Measurements from ENCODE around the gene FAF2.
A peak's percentile ranks its signal among the peaks of the same experiment; 100 is the strongest.
"Not testable (repeated sequence)": the region's sequence is repeated elsewhere in the genome, so short reads cannot be mapped to it uniquely, and the experiment has no call there.

The FAF2 gene, protein sequence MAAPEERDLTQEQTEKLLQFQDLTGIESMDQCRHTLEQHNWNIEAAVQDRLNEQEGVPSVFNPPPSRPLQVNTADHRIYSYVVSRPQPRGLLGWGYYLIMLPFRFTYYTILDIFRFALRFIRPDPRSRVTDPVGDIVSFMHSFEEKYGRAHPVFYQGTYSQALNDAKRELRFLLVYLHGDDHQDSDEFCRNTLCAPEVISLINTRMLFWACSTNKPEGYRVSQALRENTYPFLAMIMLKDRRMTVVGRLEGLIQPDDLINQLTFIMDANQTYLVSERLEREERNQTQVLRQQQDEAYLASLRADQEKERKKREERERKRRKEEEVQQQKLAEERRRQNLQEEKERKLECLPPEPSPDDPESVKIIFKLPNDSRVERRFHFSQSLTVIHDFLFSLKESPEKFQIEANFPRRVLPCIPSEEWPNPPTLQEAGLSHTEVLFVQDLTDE

DNA sequence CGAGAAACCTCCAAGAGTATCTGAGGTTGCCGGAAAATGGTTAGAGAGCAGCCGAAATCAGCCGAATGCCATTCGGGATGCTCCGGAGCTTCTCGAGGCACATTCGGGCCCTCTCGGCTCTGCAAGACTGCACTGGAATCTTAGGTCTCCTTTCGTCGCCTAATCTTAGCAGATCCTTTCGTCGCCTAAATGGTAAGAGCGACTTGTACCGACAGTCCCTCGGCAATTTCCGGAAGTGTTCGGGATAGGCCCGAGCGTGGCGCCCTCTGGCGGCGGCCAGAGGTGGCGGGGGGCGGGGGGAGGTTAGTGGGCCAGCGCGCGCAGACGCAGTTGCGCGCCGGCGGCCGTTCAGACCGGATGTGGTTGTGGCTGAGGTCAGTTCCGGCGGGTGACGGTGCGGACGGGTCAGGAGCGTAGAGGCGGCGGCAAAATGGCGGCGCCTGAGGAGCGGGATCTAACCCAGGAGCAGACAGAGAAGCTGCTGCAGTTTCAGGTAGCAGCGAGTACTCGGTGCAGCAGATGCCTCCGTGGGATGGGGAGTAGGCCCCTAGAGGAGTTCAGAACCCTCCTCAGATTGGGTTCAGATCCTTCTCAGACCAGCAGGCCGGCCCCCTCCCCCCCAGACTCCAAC lies at the start of gene FAF2:
TSS of gene FAF2 (plus strand) at position 408 of the 631 bp plus-strand sequence. CDS start at position 431, 23 bp downstream.
- Histone ChIP-seq H3K36me3 (ENCODE audit: control insufficient read depth, insufficient read depth, low read length, severe bottlenecking) (peaks cover 1% of the 10 kb centered on the region), H3K4me3 (ENCODE audit: low read length) (peak within 1 kb of the TSS; percentile 100), H3K9ac (ENCODE audit: low read length) (peak within 1 kb of the TSS; percentile 99), H3K4me1 (ENCODE audit: control insufficient read depth, insufficient read depth, low read length) (peaks cover 26% of the 10 kb centered on the region), H3K27me3 (replicated peaks; ENCODE audit: control insufficient read depth, insufficient read depth, low read length) (no peaks in the 10 kb centered on the region), H3K9me3 (ENCODE audit: control insufficient read depth, low read length) (no peaks in the 10 kb centered on the region)
- DNase-seq (ENCODE audit: low read depth) = peak; percentile 98

DNA sequence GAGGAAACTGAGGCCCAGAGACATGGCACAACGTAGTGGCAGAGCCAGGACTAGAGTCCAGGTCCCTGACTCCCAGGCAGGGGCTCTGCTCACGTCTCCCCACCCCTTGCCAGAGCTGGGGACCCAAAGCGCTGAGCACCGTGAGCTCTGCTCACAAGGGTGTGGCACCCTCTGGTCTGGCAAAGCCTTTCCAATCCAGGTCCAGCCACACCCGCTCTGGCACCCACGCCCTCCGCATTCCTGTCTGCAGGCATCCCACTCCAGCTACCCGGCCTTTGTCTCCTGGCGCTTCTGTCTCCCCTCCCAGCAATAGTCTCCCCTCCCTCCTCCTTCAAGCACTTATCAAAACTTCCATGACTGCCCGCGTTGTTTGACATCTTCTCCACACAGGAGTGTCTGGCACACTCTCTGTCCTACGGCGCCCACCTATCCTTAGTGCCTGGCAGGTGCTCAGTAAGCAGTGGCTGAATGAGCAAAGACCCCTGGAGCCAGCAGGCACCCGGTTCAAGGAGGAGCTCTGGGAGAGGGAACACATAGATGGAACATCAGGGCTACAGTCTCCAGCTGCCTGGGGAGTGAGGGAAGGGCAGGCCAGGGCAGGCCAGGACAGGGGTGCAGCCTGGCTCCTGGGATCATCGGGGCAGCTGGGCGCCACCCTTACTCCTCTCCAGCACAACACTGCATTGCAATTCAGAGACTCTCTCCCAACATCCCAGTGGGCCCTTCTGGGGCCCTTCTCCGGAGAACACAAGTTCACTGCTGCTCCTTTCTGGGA lies 47.6 kb upstream of the FAF2 start:
- Histone ChIP-seq H3K27me3 (replicated peaks; ENCODE audit: control insufficient read depth, insufficient read depth, low read length) (no peaks in the 10 kb centered on the region), H3K9me3 (ENCODE audit: control insufficient read depth, low read length) (no peaks in the 10 kb centered on the region), H3K36me3 (ENCODE audit: control insufficient read depth, insufficient read depth, low read length, severe bottlenecking) (peaks cover 26% of the 10 kb centered on the region), H3K9ac (ENCODE audit: low read length) (no peak overlapping the region), H3K4me1 (ENCODE audit: control insufficient read depth, insufficient read depth, low read length) (peaks cover 4% of the 10 kb centered on the region), H3K4me3 (ENCODE audit: low read length) (no peak overlapping the region)
- no peak for DNase-seq (ENCODE audit: low read depth)

DNA sequence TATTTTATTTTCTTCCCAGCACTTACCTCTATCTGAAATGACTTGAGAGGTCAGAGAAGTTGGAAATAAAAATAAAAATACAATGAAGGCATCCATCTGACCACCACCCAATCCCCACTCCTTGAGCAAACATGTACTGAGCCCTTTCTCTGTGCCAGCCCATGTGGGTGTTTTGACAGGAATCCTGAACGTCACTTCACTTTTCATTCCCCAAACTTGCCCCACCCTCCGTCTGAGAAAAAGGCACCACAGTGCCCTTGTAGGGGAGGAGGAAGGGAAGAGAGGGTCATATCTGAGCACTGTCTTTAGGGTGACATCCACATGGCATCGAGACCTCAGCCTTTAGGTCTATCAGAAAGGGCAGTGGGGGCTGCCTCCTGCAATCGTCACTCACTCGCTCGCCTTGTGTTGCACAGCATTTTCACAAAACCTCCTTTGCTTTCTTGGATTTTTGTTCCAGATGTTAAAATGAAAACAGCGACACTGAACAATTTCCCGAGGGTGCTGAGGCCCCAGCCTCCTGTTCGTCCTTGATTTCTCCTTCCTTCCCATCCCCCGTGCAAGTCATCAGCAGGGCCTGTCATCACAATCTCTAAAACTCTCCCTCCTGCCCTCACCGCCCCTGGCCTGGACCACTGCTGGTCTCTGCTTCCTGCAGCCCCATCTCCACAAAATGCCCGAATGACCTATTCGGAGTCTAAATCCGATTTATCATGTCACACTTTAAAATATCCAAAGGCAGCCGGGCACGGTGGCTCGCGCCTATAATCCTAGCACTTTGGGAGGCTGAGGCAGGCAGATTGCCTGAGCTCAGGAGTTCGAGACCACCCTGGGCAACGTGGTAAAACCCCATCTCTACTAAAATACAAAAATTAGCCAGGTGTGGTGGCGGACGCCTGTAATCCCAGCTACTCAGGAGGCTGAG lies 46.6 kb upstream of the FAF2 start:
- Histone ChIP-seq H3K4me1 (ENCODE audit: control insufficient read depth, insufficient read depth, low read length) (peaks cover 2% of the 10 kb centered on the region), H3K4me3 (ENCODE audit: low read length) (no peak overlapping the region), H3K36me3 (ENCODE audit: control insufficient read depth, insufficient read depth, low read length, severe bottlenecking) (peaks cover 31% of the 10 kb centered on the region), H3K9me3 (ENCODE audit: control insufficient read depth, low read length) (no peaks in the 10 kb centered on the region), H3K9ac (ENCODE audit: low read length) (no peak overlapping the region), H3K27me3 (replicated peaks; ENCODE audit: control insufficient read depth, insufficient read depth, low read length) (no peaks in the 10 kb centered on the region)
- no peak for DNase-seq (ENCODE audit: low read depth)

DNA sequence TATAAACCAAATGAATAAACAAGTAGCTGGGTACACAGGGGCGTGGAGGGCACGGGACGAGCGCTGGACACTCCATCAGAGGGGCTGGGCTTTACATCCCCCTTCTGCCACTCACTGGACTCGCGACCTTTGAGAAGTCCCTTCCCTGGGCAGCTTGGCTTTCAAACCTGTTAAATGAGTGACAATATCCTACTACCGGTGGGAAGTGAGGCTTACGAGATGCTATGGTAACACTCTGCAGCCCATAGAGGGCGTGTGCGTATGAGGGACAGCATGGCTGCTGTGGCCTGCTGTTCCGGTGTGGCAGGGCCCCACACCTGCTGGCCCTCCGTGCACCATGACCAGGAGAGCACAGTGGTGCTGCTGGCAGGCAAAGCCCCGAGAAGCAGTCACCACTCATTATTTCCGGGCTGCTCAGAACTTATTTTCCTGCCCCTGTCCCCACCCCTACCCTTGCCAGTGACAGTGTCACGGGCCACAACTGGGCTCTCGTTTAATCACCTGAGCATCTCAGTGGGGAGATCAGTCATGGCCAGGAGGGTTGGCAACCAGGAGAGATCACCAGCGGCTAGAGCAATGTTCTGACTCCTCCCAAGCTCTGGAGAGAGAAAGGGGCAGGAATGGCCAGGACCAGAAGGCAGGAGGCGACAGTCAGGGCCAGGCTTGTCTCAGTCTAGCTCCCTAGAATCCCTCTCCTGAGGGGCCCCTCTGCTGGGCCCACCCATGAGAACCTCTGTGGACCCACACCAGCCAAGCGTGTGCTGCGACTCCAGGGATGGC lies 42.3 kb upstream of the FAF2 start:
- no peak overlapping the region for H3K9ac ChIP-seq (ENCODE audit: low read length)
- H3K36me3 ChIP-seq (ENCODE audit: control insufficient read depth, insufficient read depth, low read length, severe bottlenecking) = peaks cover 30% of the 10 kb centered on the region
- no peaks in the 10 kb centered on the region for H3K27me3 ChIP-seq (replicated peaks; ENCODE audit: control insufficient read depth, insufficient read depth, low read length)
- H3K4me1 ChIP-seq (ENCODE audit: control insufficient read depth, insufficient read depth, low read length) = peaks cover 14% of the 10 kb centered on the region
- no peak overlapping the region for H3K4me3 ChIP-seq (ENCODE audit: low read length)
- no peak for DNase-seq (ENCODE audit: low read depth)
- no peaks in the 10 kb centered on the region for H3K9me3 ChIP-seq (ENCODE audit: control insufficient read depth, low read length)

DNA sequence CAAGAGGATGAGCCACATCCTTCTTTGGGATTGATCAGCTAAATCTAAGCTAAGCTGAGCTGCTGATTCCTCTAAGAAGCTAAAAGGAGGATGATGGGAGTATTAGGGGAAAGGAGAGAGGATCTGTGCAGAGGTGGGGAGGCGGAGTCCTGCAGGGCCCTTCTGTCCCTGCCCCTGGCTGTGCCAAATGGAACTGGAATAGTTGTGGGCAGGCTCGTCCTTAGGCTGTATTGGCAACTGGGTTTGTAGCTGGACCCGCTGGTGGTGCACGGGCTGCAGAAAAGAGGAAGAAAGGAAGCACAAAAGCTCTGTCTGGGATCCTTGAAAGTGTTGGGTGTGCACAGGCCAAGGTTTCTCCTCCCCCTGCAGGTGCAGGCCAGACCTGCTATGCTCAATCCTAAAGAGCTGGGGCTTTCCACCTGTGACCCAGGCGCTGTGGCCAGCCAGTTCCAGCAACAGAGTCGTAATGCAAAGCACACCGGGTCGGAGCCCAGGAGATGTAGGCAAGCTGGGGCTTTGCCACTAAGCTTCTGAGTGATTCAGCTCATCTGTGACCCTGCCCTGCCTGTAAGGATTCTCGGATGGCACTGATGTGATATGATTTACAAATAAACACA lies 41.6 kb upstream of the FAF2 start:
- Histone ChIP-seq H3K9ac (ENCODE audit: low read length) (no peak overlapping the region), H3K4me3 (ENCODE audit: low read length) (no peak overlapping the region), H3K36me3 (ENCODE audit: control insufficient read depth, insufficient read depth, low read length, severe bottlenecking) (peaks cover 27% of the 10 kb centered on the region), H3K9me3 (ENCODE audit: control insufficient read depth, low read length) (no peaks in the 10 kb centered on the region), H3K4me1 (ENCODE audit: control insufficient read depth, insufficient read depth, low read length) (peaks cover 21% of the 10 kb centered on the region), H3K27me3 (replicated peaks; ENCODE audit: control insufficient read depth, insufficient read depth, low read length) (no peaks in the 10 kb centered on the region)
- no peak for DNase-seq (ENCODE audit: low read depth)

DNA sequence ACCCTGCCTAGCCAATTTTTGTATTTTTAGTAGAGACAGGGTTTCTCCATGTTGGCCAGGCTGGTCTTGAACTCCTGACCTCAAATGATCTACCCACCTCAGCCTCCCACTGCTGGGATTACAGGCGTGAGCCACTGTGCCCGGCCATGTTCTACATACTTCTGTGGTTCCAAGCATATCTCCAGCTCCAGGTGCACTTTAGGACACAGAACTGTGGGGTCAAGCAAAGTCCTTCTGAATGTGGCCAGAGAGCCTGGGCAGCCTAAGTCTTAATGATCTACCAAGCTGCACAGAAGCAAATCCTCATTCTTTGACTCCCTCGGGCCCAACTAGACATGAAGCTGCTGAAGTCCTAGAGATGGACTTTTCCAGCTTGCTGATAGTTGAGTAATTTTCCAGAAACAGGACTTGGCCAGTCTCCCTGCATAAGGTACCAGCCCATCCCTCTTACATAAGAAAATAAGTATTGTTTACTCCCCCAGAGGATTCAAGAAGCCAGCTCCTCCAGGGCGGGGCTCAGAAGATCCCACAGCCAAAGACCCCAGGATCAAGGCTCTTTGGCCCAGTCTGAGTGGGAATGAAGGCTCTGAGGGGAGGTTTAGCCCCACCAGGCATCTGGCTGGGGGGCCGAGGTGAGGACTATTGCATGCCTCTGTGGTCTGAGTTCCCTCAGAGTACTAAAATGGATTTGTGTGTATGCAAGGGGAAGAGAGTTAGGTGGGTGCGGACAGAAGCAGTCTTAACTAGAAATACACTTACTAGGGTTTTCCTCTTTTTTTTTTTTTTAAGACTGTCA lies 40.5 kb upstream of the FAF2 start:
- Histone ChIP-seq H3K4me1 (ENCODE audit: control insufficient read depth, insufficient read depth, low read length) (peaks cover 29% of the 10 kb centered on the region), H3K9me3 (ENCODE audit: control insufficient read depth, low read length) (no peaks in the 10 kb centered on the region), H3K4me3 (ENCODE audit: low read length) (no peak overlapping the region), H3K36me3 (ENCODE audit: control insufficient read depth, insufficient read depth, low read length, severe bottlenecking) (peaks cover 25% of the 10 kb centered on the region), H3K27me3 (replicated peaks; ENCODE audit: control insufficient read depth, insufficient read depth, low read length) (no peaks in the 10 kb centered on the region), H3K9ac (ENCODE audit: low read length) (no peak overlapping the region)
- peak; percentile 56 for DNase-seq (ENCODE audit: low read depth)

DNA sequence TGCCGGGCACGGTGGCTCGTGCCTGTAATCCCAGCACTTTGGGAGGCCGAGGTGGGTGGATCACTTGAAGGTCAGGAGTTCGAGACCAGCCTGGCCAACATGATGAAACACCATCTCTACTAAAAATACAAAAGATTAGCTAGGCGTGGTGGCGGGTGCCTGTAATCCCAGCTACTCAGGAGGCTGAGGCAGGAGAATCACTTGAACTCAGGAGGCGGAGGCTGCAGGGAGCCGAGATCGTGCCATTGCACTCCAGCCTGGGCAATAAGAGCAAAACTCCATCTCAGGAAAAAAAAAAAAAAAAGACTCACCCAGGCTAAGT lies 40.0 kb upstream of the FAF2 start:
- not testable (repeated sequence) for H3K9me3 ChIP-seq (ENCODE audit: control insufficient read depth, low read length); DNase-seq (ENCODE audit: low read depth); H3K4me3 ChIP-seq (ENCODE audit: low read length); H3K9ac ChIP-seq (ENCODE audit: low read length); H3K27me3 ChIP-seq (replicated peaks; ENCODE audit: control insufficient read depth, insufficient read depth, low read length)
- peaks cover 25% of the 10 kb centered on the region for H3K36me3 ChIP-seq (ENCODE audit: control insufficient read depth, insufficient read depth, low read length, severe bottlenecking)
- H3K4me1 ChIP-seq (ENCODE audit: control insufficient read depth, insufficient read depth, low read length) = peaks cover 34% of the 10 kb centered on the region

DNA sequence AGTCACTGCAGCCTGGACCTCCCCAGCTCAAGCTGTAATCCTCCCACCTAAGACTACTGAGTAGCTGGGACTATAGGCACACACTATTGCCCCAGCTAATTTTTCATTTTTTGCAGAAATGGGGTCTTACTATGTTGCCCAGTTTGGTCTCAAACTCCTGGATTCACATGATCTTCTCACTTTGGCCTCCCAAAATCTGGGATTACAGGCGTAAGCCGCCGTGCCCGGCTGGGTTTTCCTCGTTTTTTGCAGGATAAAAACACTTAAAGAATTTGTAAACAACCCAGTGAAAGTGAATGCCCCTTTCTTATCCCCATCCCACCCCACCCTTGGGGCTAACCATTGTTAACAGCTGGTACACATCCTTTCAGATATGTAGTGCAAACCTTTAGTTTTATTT lies 39.6 kb upstream of the FAF2 start:
- peaks cover 25% of the 10 kb centered on the region for H3K36me3 ChIP-seq (ENCODE audit: control insufficient read depth, insufficient read depth, low read length, severe bottlenecking)

DNA sequence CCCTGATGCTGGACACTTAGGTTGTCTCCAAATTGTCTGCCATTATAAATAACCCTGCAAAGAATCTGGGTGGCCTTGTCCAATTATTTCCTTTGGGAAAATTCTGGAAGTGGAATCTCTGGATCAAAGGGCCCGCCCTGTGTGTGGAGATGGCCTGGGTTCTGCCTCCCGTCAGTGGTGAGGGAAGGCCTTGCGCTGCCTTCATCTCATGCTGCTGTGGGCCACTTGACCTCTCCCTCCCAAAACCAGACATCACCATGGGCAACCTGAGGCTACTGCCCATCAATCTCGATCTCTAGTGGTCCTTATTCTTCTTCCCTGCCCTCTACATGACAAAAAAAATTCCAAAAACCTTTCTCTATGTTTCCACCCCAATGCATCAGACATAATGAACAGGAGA lies 38.4 kb upstream of the FAF2 start:
- no peaks in the 10 kb centered on the region for H3K9me3 ChIP-seq (ENCODE audit: control insufficient read depth, low read length)
- peaks cover 50% of the 10 kb centered on the region for H3K4me1 ChIP-seq (ENCODE audit: control insufficient read depth, insufficient read depth, low read length)
- no peaks in the 10 kb centered on the region for H3K27me3 ChIP-seq (replicated peaks; ENCODE audit: control insufficient read depth, insufficient read depth, low read length)
- no peak overlapping the region for H3K4me3 ChIP-seq (ENCODE audit: low read length)
- H3K36me3 ChIP-seq (ENCODE audit: control insufficient read depth, insufficient read depth, low read length, severe bottlenecking) = peaks cover 25% of the 10 kb centered on the region
- no peak overlapping the region for H3K9ac ChIP-seq (ENCODE audit: low read length)
- no peak for DNase-seq (ENCODE audit: low read depth)

More for the DNA sequence above, 39.6 kb upstream of the FAF2 start:
- H3K4me1 ChIP-seq (ENCODE audit: control insufficient read depth, insufficient read depth, low read length) = peaks cover 38% of the 10 kb centered on the region
- no peak overlapping the region for H3K9ac ChIP-seq (ENCODE audit: low read length)
- H3K27me3 ChIP-seq (replicated peaks; ENCODE audit: control insufficient read depth, insufficient read depth, low read length) = no peaks in the 10 kb centered on the region
- DNase-seq (ENCODE audit: low read depth) = no peak
- H3K4me3 ChIP-seq (ENCODE audit: low read length) = no peak overlapping the region
- H3K9me3 ChIP-seq (ENCODE audit: control insufficient read depth, low read length) = no peaks in the 10 kb centered on the region
